OCI-LY3 (cell line): ENCODE data around the gene CSRP1.

Experiments used
- H2AFZ ChIP-seq: fragments of 200-600, 300-600 bp; shearing (Covaris generic); 2 replicates; pipeline ENCODE4 v1.6.0; 2014; ENCODE audit warnings: antibody characterized with exemption, low read depth, low read length
- H3K27ac ChIP-seq: fragments of 200-600, 300-600 bp; sonication (generic); 2 replicates; pipeline ENCODE4 v1.5.1; 2014; ENCODE audit warnings: mild to moderate bottlenecking, low read length, moderate library complexity, mixed read lengths
- H3K27me3 ChIP-seq: fragments of 200-600, 300-600 bp; sonication (generic); 2 replicates; pipeline ENCODE4 v1.6.1; 2014; ENCODE audit warnings: low read depth, low read length, mixed read lengths
- H3K36me3 ChIP-seq: fragments of 200-600, 300-600 bp; sonication (generic); replicated peaks from 2 replicates; pipeline ENCODE3; 2014; ENCODE audit warnings: low read depth, low read length, mixed read lengths
- H3K4me1 ChIP-seq: fragments of 300-600, 200-600 bp; sonication (generic); 2 replicates; pipeline ENCODE4 v1.6.1; 2014; ENCODE audit warnings: low read length, mixed read lengths
- H3K4me2 ChIP-seq: fragments of 200-600, 300-600 bp; sonication (generic); 2 replicates; pipeline ENCODE4 v1.6.1; 2014; ENCODE audit warnings: low read length, mixed read lengths
- H3K4me3 ChIP-seq: fragments of 300-600, 200-600 bp; sonication (generic); 2 replicates; pipeline ENCODE4 v1.5.1; 2014; ENCODE audit warnings: antibody characterized with exemption, mild to moderate bottlenecking, low read length, moderate library complexity
- H3K79me2 ChIP-seq: fragments of 300-600, 200-600 bp; shearing (Covaris generic); 2 replicates; pipeline ENCODE4 v1.6.1; 2014; ENCODE audit warnings: mild to moderate bottlenecking, low read length, mixed read lengths
- H3K9ac ChIP-seq: fragments of 300-600, 200-600 bp; shearing (Covaris generic); 2 replicates; pipeline ENCODE4 v1.6.0; 2014; ENCODE audit warnings: mild to moderate bottlenecking, low read length, moderate library complexity
- H3K9me3 ChIP-seq: fragments of 200-600, 300-600 bp; shearing (Covaris generic); 2 replicates; pipeline ENCODE4 v1.6.1; 2014; ENCODE audit warnings: low read length, mixed read lengths; ENCODE audit not compliant: insufficient read depth
- H4K20me1 ChIP-seq: fragments of 200-600, 300-600 bp; sonication (generic); 2 replicates; pipeline ENCODE4 v1.6.1; 2016; ENCODE audit warnings: low read length, mixed read lengths; ENCODE audit not compliant: insufficient read depth
- CTCF ChIP-seq: fragments of 200-600, 300-600 bp; sonication (generic); IDR thresholded peaks from 2 replicates; pipeline ENCODE4 v1.5.1; 2014; ENCODE audit warnings: antibody characterized with exemption, low read length, low read depth
- EZH2phosphoT487 ChIP-seq: fragments of 200-600 bp; shearing (Covaris generic); IDR thresholded peaks from 2 replicates; pipeline ENCODE4 v1.6.1; 2018; ENCODE audit warnings: antibody characterized with exemption, mixed run types, low read depth

CSRP1 gene

GRCh38 chr1:201452866-201453265, 54.1 kb downstream of the CSRP1 start:
- Histone ChIP-seq H3K4me2 (no peak overlapping the region), H3K9ac (no peak overlapping the region), H2AFZ (no peak overlapping the region), H3K4me1 (peaks cover 51% of the 10 kb centered on the region), H3K27me3 (peaks cover 37% of the 10 kb centered on the region), H3K9me3 (peaks cover 5% of the 10 kb centered on the region; the same call in 1 of the 2 replicates), H3K4me3 (no peak overlapping the region), H3K27ac (no peak overlapping the region), H4K20me1 (no peaks in the 10 kb centered on the region), H3K36me3 (no peaks in the 10 kb centered on the region), H3K79me2 (no peaks in the 10 kb centered on the region)
- no peak for TF ChIP-seq EZH2phosphoT487
- no peak for TF ChIP-seq CTCF

- Histone ChIP-seq H3K36me3 (no peaks in the 10 kb centered on the region), H3K4me3 (no peak overlapping the region), H3K9ac (no peak overlapping the region), H3K27ac (no peak overlapping the region), H3K27me3 (peaks cover 30% of the 10 kb centered on the region), H3K4me1 (peaks cover 35% of the 10 kb centered on the region), H4K20me1 (no peaks in the 10 kb centered on the region), H2AFZ (peak overlapping the region; percentile 64; the same call in 1 of the 2 replicates), H3K4me2 (peak overlapping the region; percentile 25; the same call in 1 of the 2 replicates), H3K79me2 (no peaks in the 10 kb centered on the region), H3K9me3 (peaks cover 5% of the 10 kb centered on the region; the same call in 1 of the 2 replicates)
- no peak for TF ChIP-seq CTCF
- no peak for TF ChIP-seq EZH2phosphoT487
Observed at GRCh38 chr1:201450721-201451291, 56.1 kb downstream of the CSRP1 start.

GRCh38 chr1:201448990-201449389, 57.9 kb downstream of the CSRP1 start:
- peaks cover 5% of the 10 kb centered on the region; the same call in 1 of the 2 replicates for H3K9me3 ChIP-seq
- H3K4me3 ChIP-seq = no peak overlapping the region
- H3K4me2 ChIP-seq = no peak overlapping the region
- TF ChIP-seq CTCF (no peak), EZH2phosphoT487 (no peak)
- no peaks in the 10 kb centered on the region for H4K20me1 ChIP-seq
- peaks cover 19% of the 10 kb centered on the region for H3K27me3 ChIP-seq
- H3K79me2 ChIP-seq = no peaks in the 10 kb centered on the region
- no peak overlapping the region for H3K9ac ChIP-seq
- peak overlapping the region; percentile 94 for H2AFZ ChIP-seq
- H3K36me3 ChIP-seq = no peaks in the 10 kb centered on the region
- peaks cover 26% of the 10 kb centered on the region for H3K4me1 ChIP-seq
- H3K27ac ChIP-seq = no peak overlapping the region

- Histone ChIP-seq H4K20me1 (no peaks in the 10 kb centered on the region), H2AFZ (peak overlapping the region; percentile 94), H3K36me3 (no peaks in the 10 kb centered on the region), H3K9me3 (peaks cover 1% of the 10 kb centered on the region; the same call in 1 of the 2 replicates), H3K9ac (peak overlapping the region; percentile 43), H3K27me3 (peaks cover 15% of the 10 kb centered on the region), H3K4me1 (peaks cover 18% of the 10 kb centered on the region), H3K4me2 (peak overlapping the region; percentile 88), H3K27ac (no peak overlapping the region), H3K79me2 (no peaks in the 10 kb centered on the region), H3K4me3 (peak overlapping the region; percentile 68)
- TF ChIP-seq CTCF (peak; percentile 89), EZH2phosphoT487 (no peak)
Observed at GRCh38 chr1:201447903-201448871, 58.7 kb downstream of the CSRP1 start.
